ENCODE results near the gene RPAP2. TPM values are rescaled to one million over a fixed set of nuclear protein-coding genes. Genes with fewer than 3 reads are reported as not detected.

The RPAP2 gene
- total and polyA plus RNA-seq, 2 of the 8 experiments (the other 6 are each of a cell fraction or from before 2014, with no cell fraction given): 7.9 to 28.4 TPM

DNA sequence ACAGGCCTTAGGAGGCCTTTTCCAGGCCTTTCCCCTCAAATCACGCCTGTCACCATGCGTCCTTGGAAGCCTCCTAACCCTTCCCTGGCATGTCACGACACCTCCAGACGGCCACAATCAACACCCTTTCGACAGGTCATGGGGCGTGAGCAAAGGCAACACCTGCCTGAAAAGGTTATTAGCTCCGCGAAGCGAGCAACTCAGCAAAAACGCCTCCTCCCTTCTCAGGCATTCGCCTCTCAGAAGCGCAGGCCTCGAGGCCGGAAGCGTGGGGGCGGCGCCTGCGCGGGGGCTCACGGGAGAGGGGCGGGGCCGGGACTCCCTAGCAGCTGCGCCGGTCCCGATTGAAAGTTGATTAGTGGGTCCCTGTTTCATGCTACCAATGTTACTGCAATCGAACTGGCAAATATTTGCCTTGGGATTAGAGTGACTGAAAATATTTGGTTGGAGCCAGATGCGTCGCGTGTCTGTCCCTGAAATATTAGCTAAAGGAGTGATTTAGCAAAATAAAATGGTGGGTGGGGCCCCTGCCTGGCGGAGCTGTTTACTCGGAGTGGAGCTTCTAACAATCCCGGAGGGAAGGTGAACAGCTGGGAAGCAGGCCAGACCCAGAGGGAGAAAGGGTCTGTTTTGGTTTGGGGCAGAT is 143.0 kb downstream of the RPAP2 start (continued):
- TF ChIP-seq, protein P1, sequence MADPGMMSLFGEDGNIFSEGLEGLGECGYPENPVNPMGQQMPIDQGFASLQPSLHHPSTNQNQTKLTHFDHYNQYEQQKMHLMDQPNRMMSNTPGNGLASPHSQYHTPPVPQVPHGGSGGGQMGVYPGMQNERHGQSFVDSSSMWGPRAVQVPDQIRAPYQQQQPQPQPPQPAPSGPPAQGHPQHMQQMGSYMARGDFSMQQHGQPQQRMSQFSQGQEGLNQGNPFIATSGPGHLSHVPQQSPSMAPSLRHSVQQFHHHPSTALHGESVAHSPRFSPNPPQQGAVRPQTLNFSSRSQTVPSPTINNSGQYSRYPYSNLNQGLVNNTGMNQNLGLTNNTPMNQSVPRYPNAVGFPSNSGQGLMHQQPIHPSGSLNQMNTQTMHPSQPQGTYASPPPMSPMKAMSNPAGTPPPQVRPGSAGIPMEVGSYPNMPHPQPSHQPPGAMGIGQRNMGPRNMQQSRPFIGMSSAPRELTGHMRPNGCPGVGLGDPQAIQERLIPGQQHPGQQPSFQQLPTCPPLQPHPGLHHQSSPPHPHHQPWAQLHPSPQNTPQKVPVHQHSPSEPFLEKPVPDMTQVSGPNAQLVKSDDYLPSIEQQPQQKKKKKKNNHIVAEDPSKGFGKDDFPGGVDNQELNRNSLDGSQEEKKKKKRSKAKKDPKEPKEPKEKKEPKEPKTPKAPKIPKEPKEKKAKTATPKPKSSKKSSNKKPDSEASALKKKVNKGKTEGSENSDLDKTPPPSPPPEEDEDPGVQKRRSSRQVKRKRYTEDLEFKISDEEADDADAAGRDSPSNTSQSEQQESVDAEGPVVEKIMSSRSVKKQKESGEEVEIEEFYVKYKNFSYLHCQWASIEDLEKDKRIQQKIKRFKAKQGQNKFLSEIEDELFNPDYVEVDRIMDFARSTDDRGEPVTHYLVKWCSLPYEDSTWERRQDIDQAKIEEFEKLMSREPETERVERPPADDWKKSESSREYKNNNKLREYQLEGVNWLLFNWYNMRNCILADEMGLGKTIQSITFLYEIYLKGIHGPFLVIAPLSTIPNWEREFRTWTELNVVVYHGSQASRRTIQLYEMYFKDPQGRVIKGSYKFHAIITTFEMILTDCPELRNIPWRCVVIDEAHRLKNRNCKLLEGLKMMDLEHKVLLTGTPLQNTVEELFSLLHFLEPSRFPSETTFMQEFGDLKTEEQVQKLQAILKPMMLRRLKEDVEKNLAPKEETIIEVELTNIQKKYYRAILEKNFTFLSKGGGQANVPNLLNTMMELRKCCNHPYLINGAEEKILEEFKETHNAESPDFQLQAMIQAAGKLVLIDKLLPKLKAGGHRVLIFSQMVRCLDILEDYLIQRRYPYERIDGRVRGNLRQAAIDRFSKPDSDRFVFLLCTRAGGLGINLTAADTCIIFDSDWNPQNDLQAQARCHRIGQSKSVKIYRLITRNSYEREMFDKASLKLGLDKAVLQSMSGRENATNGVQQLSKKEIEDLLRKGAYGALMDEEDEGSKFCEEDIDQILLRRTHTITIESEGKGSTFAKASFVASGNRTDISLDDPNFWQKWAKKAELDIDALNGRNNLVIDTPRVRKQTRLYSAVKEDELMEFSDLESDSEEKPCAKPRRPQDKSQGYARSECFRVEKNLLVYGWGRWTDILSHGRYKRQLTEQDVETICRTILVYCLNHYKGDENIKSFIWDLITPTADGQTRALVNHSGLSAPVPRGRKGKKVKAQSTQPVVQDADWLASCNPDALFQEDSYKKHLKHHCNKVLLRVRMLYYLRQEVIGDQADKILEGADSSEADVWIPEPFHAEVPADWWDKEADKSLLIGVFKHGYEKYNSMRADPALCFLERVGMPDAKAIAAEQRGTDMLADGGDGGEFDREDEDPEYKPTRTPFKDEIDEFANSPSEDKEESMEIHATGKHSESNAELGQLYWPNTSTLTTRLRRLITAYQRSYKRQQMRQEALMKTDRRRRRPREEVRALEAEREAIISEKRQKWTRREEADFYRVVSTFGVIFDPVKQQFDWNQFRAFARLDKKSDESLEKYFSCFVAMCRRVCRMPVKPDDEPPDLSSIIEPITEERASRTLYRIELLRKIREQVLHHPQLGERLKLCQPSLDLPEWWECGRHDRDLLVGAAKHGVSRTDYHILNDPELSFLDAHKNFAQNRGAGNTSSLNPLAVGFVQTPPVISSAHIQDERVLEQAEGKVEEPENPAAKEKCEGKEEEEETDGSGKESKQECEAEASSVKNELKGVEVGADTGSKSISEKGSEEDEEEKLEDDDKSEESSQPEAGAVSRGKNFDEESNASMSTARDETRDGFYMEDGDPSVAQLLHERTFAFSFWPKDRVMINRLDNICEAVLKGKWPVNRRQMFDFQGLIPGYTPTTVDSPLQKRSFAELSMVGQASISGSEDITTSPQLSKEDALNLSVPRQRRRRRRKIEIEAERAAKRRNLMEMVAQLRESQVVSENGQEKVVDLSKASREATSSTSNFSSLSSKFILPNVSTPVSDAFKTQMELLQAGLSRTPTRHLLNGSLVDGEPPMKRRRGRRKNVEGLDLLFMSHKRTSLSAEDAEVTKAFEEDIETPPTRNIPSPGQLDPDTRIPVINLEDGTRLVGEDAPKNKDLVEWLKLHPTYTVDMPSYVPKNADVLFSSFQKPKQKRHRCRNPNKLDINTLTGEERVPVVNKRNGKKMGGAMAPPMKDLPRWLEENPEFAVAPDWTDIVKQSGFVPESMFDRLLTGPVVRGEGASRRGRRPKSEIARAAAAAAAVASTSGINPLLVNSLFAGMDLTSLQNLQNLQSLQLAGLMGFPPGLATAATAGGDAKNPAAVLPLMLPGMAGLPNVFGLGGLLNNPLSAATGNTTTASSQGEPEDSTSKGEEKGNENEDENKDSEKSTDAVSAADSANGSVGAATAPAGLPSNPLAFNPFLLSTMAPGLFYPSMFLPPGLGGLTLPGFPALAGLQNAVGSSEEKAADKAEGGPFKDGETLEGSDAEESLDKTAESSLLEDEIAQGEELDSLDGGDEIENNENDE (IDR thresholded peaks at IDR 0.05; ENCODE audit: insufficient replicate concordance, low read length): no peak
- no peak for TF ChIP-seq SIX5 (IDR thresholded peaks at IDR 0.05; ENCODE audit: low read depth, low read length)
- TF ChIP-seq, protein P2, sequence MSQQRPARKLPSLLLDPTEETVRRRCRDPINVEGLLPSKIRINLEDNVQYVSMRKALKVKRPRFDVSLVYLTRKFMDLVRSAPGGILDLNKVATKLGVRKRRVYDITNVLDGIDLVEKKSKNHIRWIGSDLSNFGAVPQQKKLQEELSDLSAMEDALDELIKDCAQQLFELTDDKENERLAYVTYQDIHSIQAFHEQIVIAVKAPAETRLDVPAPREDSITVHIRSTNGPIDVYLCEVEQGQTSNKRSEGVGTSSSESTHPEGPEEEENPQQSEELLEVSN (IDR thresholded peaks at IDR 0.05): peak; percentile 69
- no peak for TF ChIP-seq CEBPB (IDR thresholded peaks at IDR 0.05; ENCODE audit: low read depth, low read length)
- no peak for TF ChIP-seq RFX5 (IDR thresholded peaks at IDR 0.05; ENCODE audit: borderline replicate concordance, low read depth, low read length)
- TF ChIP-seq EZH2 (IDR thresholded peaks at IDR 0.05; ENCODE audit: low read depth, low read length, severe bottlenecking): no peak
- TF ChIP-seq RXRA (IDR thresholded peaks at IDR 0.05; ENCODE audit: insufficient read depth, low read depth, low read length): no peak
- TF ChIP-seq YY1 (IDR thresholded peaks at IDR 0.05; ENCODE audit: low read depth, low read length): no peak
- TF ChIP-seq CHD2 (IDR thresholded peaks at IDR 0.05; ENCODE audit: low read length): no peak
- TF ChIP-seq RBBP5 (IDR thresholded peaks at IDR 0.05; ENCODE audit: borderline replicate concordance, low read depth, low read length): no peak
- no peak for TF ChIP-seq BCL11A (IDR thresholded peaks at IDR 0.05; ENCODE audit: low read depth in 2 of 2, low read length in 2 of 2)

Data from H1 (cell line).